RCC 7860 (cell line): ENCODE measurements around the gene TNFRSF13B.
"Not testable (repeated sequence)": the region's sequence is repeated elsewhere in the genome, so short reads cannot be mapped to it uniquely, and the experiment has no call there.

Source experiments
- DNase-seq: peaks from one replicate; pipeline ENCODE4 v3.0.0-alpha.2; 2015; ENCODE audit warnings: low spot score
- FAIRE-seq: peaks from 2 replicates; lab custom pipeline; 2012; peaks lifted over from hg19 to GRCh38; lab: Jason Lieb, UNC

TNFRSF13B gene

DNA sequence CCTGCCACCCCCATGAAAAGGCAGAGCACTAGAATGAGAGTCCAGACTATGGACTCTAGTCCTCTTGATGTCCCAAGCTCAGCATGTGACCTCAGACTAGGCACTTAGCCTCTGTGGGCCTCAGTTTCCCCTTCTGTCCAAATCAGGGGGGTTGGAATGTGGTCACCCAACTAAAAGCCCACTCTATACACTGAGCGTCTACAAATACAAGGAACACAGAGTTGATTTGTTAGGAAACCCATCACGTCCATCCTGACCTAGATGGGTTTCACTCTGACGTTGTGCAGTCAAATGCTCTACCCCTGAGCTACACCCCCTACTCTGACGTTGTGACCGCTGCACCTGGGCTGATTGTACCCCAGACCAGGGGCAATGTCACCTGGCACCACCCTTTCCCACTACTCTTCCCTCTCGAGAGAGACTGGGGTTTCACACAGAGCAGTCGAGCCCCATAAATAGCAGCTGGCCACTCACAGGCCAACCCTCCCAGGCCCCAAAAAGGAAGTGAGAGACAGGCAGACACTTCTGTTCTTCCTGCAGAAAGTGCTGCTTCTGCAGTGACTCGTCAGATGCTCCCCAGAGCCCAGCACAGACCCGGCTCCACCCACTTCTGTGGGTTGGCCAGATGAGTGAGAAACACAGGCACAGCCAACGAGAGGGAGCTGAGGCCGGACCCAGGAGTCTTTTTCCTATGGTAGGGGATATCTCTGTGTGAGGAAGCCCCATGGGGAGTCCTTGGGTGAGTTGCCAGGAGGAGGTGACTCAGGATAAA, 16.1 kb upstream of the TNFRSF13B start:
- FAIRE-seq, result peak; percentile 64

DNA sequence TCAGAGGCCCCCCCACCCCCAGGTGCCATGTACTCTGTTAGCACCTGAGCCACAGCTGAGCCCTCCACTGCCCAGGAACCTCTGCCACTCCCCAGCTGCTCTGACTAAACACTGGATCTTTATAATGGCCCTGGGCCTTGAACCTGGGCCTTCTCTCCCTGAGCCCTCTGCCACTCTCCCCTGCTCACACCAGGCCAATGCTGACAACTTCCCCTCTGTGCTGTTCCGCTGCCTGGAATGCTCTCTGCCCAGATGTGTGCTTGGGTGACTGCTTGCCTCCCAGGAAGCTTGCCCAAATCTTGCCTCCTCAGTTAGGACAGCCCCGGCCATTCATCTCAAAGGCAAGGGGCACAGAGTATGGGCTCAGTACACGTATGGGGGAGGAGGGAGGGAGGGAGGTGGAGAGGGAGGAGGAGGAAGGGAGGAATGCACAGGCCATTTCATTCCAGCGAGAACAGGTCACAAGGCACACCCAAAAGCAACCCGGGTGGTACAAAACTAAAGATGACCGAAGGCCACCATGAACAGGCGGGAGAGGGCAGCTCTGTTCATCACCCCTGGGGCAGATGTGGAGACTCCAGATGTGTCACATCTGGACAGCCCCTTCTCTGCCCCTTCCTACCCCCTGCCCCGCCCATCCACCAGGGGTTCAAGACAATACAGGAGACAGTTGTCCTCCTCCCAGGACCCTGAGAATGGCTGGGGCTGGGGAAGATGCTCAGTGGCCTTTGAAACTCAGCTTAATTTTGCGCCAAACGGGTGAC, 15.3 kb upstream of the TNFRSF13B start:
- DNase-seq (no peak), FAIRE-seq (no peak)

More for the DNA sequence above, 16.1 kb upstream of the TNFRSF13B start:
- peak; percentile 53 for DNase-seq

DNA sequence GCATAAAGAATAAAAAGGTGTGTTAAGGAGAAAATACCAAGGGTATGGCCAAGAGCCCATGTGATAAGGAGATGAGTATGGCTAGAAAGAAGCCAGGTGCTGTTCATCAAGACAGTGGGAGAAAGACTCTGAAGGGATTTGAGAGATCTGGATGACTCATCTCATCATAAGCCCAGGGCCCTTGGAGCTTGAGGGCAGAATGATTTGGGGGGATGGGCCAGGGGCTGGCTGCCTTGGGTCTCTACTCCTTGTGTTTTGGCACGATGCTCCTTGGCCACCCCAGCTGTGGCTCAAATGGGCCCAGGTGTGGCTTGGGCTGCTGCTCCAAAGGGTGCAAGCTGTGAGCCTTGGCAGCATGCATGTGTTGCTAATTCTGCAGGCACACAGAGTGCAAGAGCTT, 14.5 kb upstream of the TNFRSF13B start:
- no peak for DNase-seq
- FAIRE-seq, result no peak

DNA sequence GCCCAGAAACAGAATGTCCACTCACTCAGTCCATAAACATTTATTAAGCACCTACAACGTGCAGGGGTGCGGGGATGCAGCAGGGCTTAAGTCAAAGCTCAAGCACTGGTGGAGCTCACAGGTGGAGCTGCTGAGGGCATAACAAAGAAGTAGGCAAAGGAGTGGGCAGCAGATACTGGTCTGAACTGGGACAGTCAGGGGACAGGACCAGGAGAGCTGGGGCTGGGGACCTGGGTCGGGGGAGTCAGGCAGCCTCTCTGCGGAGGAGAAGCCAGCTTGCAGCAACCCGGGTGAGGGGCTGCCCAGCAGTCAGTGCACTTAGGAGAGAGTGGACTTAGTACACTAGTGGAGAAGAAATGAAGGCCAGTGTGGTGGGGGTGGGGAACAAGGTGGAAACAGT, 10.0 kb upstream of the TNFRSF13B start:
- no peak for DNase-seq
- no peak for FAIRE-seq

DNA sequence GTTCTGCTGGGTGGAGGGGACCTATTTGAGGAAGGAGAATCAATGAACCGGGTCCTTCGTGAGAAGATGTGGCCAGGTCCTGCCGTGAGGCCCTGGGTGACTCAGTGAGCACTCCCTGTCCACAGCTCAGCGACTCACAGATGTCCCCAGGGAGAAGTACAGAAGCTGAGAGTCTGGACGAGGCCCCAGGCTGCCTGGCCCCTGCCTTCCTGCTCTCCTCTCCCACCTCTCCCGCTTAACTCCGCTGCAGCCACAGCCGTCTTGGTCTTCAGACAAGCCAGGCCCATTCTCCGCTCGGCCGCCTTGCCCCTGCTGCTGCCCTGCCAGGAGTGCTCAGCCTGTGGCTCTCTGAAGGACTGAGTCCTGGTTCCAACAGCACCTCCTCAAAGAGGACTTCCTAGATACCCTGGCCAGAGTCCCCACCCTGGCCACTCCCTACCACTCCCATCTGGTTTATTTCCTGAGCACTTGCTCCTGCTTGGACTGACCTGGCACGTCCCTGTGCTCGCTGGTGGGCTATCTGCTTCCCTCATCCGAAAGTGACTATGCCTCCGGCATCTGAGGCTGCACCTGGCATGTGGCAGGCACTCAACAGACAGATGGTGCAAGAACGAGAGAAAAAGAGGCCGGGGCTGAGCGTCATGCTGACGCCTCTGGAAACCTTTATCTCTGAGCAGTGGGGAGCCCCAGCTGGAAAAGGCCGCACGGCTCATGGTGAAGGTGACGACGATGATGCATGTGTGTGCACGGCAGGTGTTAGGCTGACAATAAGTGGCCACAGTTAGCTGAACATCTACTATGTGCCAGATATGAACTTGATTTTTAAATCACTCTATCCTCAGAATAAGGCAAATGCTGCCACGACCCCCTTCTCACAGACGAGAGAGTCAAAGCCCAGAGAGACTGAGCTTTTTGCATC, 9.2 kb upstream of the TNFRSF13B start:
- FAIRE-seq, result peak; percentile 72
- peak; percentile 54 for DNase-seq

DNA sequence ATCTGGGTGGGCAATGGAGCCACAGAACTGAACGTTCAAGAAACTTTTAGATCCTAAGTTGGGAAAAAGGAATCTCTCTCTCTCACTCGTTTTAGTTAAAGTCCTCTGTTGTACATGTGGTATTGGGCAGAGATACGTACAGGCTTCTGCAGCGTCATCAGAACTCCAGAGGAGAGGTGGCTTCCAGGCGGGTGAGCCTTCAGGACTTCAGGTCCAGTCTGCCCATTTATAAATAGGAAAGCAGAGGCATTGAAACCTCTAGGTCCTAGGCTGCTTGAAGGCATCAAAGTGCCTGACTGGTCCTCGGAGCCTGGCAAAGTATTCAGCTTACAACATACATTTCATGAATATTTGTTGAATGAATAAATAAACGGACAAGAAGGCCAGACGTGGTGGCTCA, 8.1 kb upstream of the TNFRSF13B start:
- FAIRE-seq (no peak), DNase-seq (no peak)

DNA sequence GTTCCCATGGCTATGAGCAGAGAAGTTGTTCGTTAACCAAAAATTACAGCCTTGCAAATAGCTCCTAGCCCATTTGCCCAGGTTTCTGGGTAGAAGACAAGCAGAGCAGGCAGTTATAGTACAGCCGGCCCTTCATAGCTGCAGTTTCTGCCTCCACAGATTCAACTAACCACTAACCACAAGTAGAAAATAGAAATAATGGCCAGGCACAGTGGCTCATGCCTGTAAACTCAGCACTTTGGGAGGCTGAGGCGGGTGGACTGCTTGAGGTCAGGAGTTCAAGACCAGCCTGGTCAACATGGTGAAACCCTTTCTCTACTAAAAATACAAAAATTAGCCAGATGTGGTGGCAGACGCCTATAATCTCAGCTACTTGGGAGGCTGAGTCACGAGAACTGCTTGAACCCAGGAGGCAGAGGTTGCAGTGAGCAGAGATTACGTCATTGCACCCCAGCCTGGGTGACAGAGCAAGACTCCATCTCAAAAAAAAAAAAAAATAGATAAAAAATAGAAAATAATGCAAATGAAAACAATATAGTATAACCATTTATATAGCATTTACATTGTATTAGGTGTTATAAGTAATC, 7.4 kb upstream of the TNFRSF13B start:
- DNase-seq, FAIRE-seq: not testable (repeated sequence)

DNA sequence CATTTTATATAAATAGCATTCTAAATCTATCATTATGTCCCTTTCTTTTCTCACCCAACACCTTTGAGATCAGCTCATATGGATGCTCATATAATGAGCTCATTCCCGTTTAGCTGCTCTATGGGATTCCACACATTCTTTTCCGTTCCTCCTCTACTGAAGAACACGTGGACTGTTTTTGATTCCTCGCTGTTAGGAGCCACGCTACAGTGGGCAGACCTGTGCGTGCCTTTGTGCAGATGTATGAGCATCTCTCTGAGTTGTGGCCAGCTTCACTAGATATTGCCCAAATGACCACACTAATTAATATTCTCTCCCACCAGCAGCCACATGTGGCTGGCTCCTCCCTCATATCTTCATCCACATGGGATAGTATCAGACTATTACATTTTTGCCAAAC, 6.0 kb upstream of the TNFRSF13B start:
- peak; percentile 62 for FAIRE-seq
- DNase-seq, result peak; percentile 57

DNA sequence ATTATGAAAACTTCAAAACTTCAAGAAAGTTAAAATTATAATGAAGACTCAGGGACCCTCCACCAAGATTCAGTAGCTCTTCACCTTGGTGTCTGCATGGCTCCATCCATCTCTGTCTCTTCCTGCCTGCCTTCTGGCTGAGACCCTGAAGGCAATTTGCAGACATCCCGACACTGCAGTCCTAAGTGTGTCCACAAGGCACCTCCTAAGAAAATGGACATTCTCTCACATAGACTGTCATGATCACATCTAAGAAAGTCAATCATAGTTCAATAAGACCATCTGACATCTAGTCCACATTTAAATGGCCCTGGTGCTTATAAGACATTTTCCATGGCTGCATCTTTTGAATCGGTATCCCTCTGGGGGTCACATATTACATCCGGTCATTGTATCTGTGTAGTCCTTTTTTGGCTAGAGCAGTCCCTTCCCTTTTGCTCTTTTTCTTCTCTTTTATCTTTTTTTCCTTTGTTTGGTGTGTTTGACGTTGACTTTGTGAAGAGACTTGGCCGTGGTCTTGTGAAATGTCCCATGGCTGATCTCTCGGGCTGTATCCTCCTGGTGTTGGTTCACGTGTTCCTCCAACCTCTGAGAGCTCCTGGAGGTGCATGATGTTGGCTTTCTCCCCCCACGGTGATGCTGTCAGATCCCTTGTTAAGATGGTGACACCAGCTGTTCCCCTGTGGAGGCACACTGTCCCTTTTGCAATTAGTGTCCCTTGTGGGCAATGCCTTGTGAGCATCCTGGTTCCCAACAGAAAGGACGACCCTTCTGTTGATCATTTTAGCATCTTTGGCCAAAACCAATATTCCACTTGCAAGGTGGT, 5.0 kb upstream of the TNFRSF13B start:
- FAIRE-seq (no peak), DNase-seq (no peak)

DNA sequence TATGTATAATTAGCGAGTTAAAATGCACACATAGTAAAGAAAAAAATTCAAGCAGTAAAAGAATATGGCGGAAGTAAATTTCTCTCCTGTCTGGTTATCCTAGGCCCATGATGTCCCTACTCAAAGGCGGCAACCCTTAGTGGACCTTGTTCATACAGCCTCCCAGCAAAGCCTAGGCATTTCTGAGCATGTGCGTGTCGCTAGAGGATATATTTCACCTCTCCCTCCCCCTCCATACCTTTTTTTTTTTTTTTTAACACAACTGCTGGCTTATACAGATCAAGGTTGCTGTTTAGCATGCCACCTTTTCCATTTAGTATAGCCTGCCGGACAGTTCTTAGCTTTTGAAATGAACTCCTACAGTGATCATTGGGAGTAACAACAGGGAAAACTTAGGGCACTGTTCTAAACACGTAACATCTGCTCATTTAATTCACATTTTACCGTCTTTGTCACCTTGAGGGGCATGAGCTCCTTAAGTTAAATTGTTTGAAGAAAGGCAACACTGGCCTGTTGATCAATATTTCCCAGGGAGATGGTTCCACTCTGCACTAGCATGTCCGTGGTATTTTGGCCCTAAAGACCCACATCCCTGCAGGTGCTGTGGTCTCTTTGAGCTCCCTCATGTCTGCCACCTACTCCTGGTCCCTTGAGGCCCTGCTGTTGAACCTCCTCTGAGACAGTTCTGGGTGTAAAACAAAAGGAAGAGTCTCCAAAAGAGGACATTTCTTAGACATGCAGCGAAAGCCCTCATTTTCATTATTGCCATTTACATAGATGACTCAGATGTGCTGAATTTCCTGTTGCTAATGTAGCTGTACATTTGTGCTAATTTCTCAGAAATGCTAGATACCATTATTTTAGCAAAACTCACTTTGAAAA, 4.1 kb upstream of the TNFRSF13B start:
- DNase-seq (no peak), FAIRE-seq (no peak)

DNA sequence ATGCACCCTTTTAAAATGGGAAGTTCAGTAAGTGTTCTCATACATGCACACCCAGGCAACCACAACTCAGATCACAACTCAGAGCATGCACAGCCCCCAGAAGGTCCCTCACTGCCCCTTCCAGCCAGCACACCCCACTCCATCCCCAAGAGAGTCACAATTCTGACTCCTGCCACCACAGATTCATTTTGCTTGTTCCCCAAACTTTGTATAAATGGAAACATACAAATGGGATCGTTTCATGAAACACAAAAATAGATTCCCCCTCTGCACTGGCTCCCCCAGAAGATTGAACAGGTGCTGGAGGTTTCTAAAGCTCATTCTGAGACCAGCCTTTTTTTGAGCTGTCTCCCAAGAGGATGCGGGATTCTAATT, 3.3 kb upstream of the TNFRSF13B start:
- FAIRE-seq, result no peak

DNA sequence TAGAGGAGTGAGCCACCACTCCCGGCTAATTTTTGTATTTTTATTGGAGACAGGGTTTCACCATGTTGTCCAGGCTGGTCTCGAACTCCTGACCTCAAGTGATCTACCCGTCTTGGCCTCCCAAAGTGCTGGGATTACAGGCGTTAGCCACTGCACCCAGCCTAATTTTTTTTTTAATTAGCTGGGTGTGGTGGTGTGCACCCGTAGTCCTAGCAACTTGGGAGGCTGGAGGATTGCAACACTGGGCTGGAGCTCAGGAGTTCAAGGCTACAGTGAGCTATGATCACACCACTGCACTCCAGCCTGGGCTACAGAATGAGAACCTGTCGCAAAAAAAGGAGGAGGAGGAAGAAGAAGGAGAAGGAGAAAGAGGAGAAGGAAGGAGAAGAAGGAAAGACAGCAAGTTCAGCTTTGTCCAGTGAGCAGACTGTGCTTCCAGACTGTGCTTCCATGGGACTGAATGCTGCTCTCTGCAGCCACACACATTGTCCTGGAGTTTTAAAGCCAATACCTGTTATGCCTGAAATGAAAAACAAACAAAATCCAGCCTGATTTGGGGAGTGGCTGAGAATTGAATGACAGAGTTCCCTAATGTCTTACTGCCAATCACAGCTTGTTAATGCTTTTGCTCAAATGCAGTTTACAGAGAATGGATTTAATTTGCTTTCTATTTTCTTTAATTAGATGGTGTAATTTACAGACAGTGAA, 2.8 kb upstream of the TNFRSF13B start:
- DNase-seq (no peak), FAIRE-seq (no peak)

More for the DNA sequence above, 3.3 kb upstream of the TNFRSF13B start:
- DNase-seq, result no peak

DNA sequence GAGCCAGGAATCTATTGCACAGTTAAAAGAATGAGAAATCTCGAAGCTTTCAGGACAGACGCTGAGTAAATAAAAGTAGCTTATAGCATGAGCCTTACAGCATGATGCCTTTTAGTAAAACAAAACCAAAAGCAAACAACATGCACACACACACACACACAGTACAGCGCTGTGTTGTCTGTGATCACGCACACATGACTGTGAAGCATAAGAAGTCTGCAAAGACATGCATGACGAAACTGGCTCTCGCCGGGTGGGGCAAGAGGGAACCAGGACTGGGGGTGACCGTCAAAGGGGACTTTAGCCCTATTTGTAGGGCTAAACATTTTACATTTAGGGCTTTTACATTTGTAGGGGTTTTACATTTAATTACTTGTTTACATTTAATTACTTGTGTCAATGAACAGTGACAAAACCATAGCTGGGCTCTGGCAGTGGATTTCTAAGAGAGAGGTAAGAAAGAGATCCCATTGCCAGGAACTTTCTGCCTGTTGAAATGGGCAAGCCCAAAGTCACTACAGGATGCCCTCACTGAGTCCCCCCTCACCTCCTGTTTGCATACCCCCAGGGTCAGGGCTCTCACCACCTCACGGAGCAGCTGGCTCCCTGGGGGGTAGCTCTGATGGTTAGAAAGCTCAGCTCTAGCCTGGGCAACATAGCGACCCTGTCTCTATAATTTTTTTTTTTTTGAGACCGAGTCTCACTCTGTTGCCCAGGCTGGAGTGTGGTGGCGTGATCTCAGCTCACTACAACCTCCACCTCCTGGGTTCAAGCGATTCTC, 2.0 kb upstream of the TNFRSF13B start:
- FAIRE-seq, result no peak

DNA sequence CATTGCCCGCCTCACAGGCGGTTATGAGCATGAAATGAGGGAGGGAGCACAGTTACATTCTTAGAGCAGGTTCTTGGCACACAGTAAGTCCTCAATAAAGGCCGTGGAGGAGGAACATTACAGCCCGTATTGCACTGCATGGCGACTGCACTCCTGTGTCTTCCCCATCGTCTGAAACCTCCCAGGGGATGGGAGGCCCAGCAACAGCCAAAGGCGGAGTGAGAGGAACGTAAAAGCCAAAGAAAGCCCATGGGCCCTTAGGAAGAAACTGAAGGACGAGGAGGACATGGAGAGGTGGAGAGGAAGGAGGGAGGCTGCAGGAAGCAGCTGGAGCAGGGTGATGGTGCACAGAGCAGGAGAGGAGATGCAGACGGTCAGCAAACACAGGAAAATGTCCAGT, 1.1 kb upstream of the TNFRSF13B start:
- DNase-seq, FAIRE-seq: not testable (repeated sequence)

More for the DNA sequence above, 2.0 kb upstream of the TNFRSF13B start:
- DNase-seq, result no peak

DNA sequence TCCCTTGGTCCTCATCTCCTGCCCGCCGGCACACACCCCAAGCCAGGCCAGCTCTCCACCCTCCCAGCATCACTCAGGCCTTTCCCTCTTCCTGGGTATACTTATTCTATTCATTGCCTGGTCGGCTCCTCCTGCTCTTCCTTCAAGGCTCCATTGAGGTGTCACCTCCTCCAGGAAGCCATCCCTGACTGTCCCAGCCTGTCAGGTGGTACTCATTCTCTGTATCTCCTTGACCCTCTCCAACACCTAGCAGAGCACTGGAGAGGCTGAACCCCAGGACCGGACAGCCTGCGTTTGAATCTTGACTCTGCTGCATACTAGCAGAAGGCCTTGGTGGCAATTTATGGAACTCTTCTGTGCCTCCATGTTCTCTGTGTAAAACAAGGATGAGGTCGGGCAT, 428 bp upstream of the TNFRSF13B start:
- FAIRE-seq (no peak), DNase-seq (no peak)

DNA sequence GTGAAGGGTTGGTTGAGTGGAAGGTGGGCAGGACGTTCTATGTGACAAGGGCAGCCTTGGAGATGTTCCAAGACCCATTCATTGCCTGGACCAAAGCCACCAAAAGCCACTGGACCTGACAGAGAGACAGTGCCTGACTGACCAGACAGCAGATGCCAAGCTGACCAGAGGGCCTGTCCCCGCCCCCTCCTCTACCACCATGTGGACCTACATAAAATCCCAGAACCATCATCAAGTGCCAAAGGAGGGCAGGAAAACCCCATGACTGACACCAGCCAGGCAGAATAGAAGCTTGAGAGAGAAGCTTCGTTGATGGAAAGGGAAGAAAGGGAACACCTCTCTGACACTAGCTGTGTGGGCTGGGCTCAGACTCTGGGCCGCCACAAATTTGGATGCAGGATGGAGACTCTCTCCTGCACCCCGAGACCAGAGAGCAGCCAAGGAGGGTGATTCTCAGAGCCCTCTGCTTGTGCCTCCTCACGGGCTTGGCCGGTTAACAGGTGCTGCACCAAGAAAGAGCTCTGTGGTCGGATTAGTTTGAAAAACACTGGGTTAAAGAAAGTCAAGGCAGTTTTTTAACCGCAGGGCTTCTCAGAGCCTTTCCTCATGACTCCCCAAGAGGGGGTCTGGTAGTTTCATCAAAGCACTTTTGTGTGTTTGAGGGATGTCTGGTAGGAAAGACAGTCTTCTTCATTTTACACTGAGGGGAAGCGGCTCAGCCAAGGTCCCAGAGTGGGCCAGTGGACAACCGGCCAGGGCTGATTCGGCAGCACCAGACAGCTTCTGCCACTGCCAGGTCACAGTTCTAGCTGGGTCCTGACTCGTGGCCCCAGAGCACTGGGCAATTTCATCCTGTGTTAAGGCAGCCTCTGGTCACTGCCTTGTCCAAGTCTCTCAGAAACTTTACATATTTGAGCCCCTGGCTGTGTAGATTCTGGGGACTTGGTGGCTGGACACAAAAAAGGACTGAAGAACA, 1.7 kb downstream of the TNFRSF13B start:
- FAIRE-seq, result no peak

More for the DNA sequence above, 1.7 kb downstream of the TNFRSF13B start:
- no peak for DNase-seq
